Mucosa of descending colon (tissue), 3 donors: Measurements from ENCODE around the gene POU6F2. TPM values are rescaled to one million over a fixed set of nuclear protein-coding genes. Genes with fewer than 3 reads are reported as not detected.

Experiments
- ATAC-seq: fragments of 200-7000 bp; cut with Tn5 transposase; one replicate; pipeline ENCODE4 v1.9.1; 2020; ENCODE audit warnings: mild to moderate bottlenecking, moderate library complexity
- DNase-seq, 3 donors: peaks; one replicate each; pipeline ENCODE4 v3.0.0-alpha.2; 2020
- H3K36me3 ChIP-seq: fragments of 200-600 bp; one replicate; pipeline ENCODE4 v1.8.0; 2021; ENCODE audit warnings: low read depth, mild to moderate bottlenecking
- H3K4me1 ChIP-seq: fragments of 200-600 bp; one replicate; pipeline ENCODE4 v1.8.0; 2021; ENCODE audit warnings: low read depth, mild to moderate bottlenecking
- H3K4me3 ChIP-seq: fragments of 200-600 bp; one replicate; pipeline ENCODE4 v1.8.0; 2021; ENCODE audit warnings: mild to moderate bottlenecking
- H3K9me3 ChIP-seq: fragments of 200-600 bp; one replicate; pipeline ENCODE4 v1.8.0; 2021; ENCODE audit warnings: mild to moderate bottlenecking
- intact Hi-C, 2 donors: fragments of 100-400 bp; cut with DNase I in 1 of 2; cut with micrococcal nuclease in 1 of 2; formaldehyde crosslinking; loops; one replicate each; pipeline versions ENCODE4 v1.11.0 to v1.11.1; 2022; cut with DNase I, micrococcal nuclease
- total RNA-seq, 3 donors: library from RNA; stranded (reverse); fragmentation: NEBNext Ultra II Directional in 2 of 3; extraction: Animal tissue kit (Norgen Biotek cat#: 25700) in 2 of 3; gene quantifications; one replicate each; pipeline versions ENCODE4 v1.2.1 to v1.2.4, GENCODE V29; 2021 to 2023
- TF ChIP-seq, protein P1 (sequence below): fragments of 200-600 bp; IDR thresholded peaks from one replicate; pipeline ENCODE4 v1.8.0; 2022; ENCODE audit warnings: antibody characterized with exemption, mild to moderate bottlenecking
- donor health status: DM: no; HTN: no; CAD: no; lungs with moderate emphysema.
- donor health status: DM: no; HTN: no; CAD: no.
- donor health status: DM: no; HTN: yes; CAD: no.

The POU6F2 gene
- total RNA-seq, 3 donors from 2014 or later, result 0.90 TPM; not detected in 2

DNA sequence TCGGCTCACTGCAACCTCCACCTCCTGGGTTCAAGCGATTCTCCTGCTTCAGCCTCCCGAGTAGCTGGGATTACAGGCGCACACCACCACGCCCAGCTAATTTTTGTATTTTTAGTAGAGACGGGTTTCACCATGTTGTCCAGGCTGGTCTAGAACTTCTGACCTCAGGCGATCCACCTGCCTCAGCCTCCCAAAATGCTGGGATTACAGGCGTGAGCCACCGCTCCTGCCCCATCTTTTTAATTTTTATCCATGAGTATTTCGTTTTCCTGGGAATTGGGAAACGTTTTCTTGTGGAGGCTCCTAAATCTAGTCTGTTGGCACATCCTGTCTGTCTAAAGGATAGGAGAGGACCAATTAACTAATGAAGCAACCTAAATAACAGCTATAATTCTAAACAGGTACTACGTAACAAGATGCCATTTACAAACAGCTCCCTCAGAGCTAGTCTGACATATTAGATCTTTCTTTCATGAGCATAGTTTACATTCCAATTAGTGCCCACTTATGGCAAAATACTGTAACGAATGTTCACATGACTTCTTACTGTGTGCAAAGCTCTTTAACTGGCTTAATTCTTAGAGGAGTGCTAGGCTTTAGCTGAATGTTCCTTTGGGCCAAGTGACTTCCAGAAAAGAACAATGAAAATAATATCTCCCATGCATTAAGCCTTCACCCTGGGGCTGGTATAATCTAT is 437.5 kb downstream of the POU6F2 start:
- Histone ChIP-seq H3K4me1 (peaks cover 10% of the 10 kb centered on the region), H3K36me3 (no peaks in the 10 kb centered on the region), H3K4me3 (no peak overlapping the region), H3K9me3 (no peaks in the 10 kb centered on the region)
- TF ChIP-seq, protein P1, sequence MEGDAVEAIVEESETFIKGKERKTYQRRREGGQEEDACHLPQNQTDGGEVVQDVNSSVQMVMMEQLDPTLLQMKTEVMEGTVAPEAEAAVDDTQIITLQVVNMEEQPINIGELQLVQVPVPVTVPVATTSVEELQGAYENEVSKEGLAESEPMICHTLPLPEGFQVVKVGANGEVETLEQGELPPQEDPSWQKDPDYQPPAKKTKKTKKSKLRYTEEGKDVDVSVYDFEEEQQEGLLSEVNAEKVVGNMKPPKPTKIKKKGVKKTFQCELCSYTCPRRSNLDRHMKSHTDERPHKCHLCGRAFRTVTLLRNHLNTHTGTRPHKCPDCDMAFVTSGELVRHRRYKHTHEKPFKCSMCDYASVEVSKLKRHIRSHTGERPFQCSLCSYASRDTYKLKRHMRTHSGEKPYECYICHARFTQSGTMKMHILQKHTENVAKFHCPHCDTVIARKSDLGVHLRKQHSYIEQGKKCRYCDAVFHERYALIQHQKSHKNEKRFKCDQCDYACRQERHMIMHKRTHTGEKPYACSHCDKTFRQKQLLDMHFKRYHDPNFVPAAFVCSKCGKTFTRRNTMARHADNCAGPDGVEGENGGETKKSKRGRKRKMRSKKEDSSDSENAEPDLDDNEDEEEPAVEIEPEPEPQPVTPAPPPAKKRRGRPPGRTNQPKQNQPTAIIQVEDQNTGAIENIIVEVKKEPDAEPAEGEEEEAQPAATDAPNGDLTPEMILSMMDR, result no peak
- intact Hi-C loops, result no loop called here
- ATAC-seq, result no peak
- DNase-seq, result no peak

DNA sequence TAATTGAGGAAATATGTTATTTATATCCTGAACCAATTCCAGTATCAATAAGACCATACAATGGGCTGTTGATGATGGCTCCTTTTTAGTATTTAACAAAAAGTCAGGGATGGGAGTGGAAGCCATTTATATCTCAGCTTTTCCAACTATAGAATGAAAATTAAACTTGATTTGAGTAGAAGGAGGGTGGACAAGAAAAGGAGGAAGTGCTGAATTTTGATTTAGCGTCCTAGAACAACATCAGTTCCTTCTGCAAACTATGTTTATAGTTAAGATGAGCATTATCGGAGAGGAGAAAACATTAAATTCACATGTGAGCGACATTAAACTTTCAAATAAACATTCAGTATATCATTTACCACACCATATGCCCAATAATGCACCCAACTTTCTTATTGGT is 439.2 kb downstream of the POU6F2 start:
- TF ChIP-seq, protein P1, result no peak
- no peaks in the 10 kb centered on the region for H3K36me3 ChIP-seq
- no peaks in the 10 kb centered on the region for H3K9me3 ChIP-seq
- intact Hi-C loops, result no loop called here
- DNase-seq (no peak), ATAC-seq (no peak)
- H3K4me3 ChIP-seq, result no peak overlapping the region
- peaks cover 10% of the 10 kb centered on the region for H3K4me1 ChIP-seq

DNA sequence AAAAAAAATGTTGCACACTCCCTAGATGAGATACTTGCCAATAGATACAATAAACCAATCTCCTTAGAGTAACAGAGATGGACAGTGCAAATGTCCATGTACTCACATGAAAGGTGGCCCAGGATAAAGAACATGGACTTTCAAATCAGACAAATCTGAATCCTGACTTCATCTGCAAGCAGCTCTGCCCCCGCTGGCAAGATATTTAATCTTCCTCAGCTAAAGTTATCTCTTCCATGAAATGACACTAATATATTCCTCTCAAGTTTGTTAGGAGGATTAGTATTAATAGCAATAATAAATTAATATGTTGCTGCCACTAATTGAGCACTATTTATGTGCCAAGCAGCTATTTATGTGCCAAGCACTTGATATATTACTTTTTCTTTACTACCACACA is 439.9 kb downstream of the POU6F2 start:
- H3K36me3 ChIP-seq, result no peaks in the 10 kb centered on the region
- no peak for ATAC-seq
- TF ChIP-seq, protein P1, result no peak
- no peaks in the 10 kb centered on the region for H3K9me3 ChIP-seq
- intact Hi-C loops, result no loop called here
- DNase-seq, result no peak
- no peak overlapping the region for H3K4me3 ChIP-seq
- peaks cover 10% of the 10 kb centered on the region for H3K4me1 ChIP-seq

DNA sequence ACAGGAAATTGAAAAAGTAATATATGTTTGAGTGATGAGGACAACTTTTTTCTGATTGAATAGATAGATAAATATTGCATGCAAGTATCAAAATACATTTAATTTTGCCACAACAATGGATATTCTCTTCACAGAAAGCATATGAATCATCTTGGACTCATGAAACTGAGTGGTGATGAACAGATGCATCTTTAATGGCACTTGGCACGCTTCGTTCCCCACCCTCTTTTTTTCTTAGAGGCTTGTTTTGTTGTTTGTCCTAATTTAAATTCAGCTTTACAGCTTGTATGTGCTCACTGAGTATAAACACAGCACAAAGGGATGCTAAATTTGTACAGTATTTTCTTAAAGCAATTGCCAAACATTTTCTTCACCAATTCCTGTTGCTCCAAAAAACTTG is 443.5 kb downstream of the POU6F2 start:
- ATAC-seq, result no peak
- TF ChIP-seq, protein P1, result no peak
- Histone ChIP-seq H3K36me3 (no peaks in the 10 kb centered on the region), H3K4me3 (no peak overlapping the region), H3K9me3 (no peaks in the 10 kb centered on the region), H3K4me1 (no peaks in the 10 kb centered on the region)
- no peak for DNase-seq
- intact Hi-C loops, result no loop called here

DNA sequence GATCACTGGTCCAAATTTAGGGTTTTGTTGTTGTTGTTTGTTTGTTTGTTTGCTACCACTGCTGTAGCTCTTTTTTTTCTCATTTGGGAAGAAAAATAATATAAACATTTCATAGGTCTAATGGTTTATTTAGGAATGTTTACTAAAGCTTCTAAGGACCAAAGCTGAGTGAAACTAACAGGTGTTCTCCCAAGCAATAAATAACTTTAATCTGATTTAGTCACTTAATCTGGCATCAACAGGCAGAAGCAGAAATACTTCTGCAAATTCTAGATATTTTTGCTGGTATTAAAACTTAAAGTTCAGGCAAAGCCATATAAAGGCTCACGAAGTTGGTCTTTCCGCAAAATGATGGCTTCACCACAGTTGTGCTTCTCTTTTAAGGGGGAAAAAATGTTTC is 444.0 kb downstream of the POU6F2 start:
- Histone ChIP-seq H3K36me3 (no peaks in the 10 kb centered on the region), H3K4me3 (no peak overlapping the region), H3K4me1 (no peaks in the 10 kb centered on the region), H3K9me3 (no peaks in the 10 kb centered on the region)
- intact Hi-C loops, result no loop called here
- ATAC-seq (no peak), DNase-seq (no peak)
- TF ChIP-seq, protein P1, result no peak

DNA sequence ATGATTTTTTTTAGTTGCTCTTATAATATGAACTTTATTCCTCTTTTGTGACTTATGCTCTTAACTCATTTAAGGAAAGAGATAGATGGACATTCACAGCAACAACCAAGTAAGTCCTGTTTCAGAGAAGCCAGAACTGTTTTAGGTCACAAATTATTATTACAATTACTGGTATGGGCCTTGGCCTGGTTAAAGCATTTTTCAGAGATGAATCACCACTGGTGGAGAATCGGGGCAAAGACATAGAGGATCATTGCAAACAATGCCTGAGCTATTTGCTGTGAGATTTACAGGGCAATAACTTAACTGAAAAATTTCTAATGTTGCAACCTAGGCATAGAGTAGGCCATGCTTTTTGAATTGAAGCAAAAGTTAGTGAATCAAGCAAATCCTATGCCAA is 450.5 kb downstream of the POU6F2 start:
- intact Hi-C loops, result no loop called here
- ATAC-seq, result no peak
- TF ChIP-seq, protein P1, result no peak
- DNase-seq, result no peak
- Histone ChIP-seq H3K4me3 (no peak overlapping the region), H3K4me1 (no peaks in the 10 kb centered on the region), H3K36me3 (no peaks in the 10 kb centered on the region), H3K9me3 (no peaks in the 10 kb centered on the region)
